GM12878 (cell line): ENCODE data around the gene VARS1. TPM values are rescaled to one million over a fixed set of nuclear protein-coding genes. Genes with fewer than 3 reads are reported as not detected.

Experiments
- CBFB ChIP-seq: IDR thresholded peaks from 2 replicates; pipeline ENCODE4 v1.6.1; 2016; ENCODE audit warnings: antibody characterized with exemption, low read depth
- CHD1 ChIP-seq: IDR thresholded peaks from 2 replicates; pipeline ENCODE4 v1.6.1; 2012; ENCODE audit warnings: low read depth, low read length, improper control_type of control experiment
- HDAC2 ChIP-seq: fragments of 200-600 bp; sonication (generic); IDR thresholded peaks from 2 replicates; pipeline ENCODE4 v1.6.1; 2017
- HDGF ChIP-seq: fragments of 450-650 bp; IDR thresholded peaks from 2 replicates; pipeline ENCODE4 v1.6.1; 2016; ENCODE audit warnings: antibody characterized with exemption
- KLF5 ChIP-seq: fragments of 450-650 bp; IDR thresholded peaks from 2 replicates; pipeline ENCODE4 v1.6.1; 2014; ENCODE audit warnings: mild to moderate bottlenecking; ENCODE audit not compliant: partially characterized antibody
- NR2C2 ChIP-seq: IDR thresholded peaks from 2 replicates; pipeline ENCODE4 v1.6.1; 2011; ENCODE audit warnings: borderline replicate concordance, low read depth; ENCODE audit not compliant: control insufficient read depth, insufficient read length
- PAX5 ChIP-seq: IDR thresholded peaks from 2 replicates; pipeline ENCODE4 v1.6.1; 2011; ENCODE audit warnings: low read depth, low read length, borderline replicate concordance
- RAD21 ChIP-seq: IDR thresholded peaks from 2 replicates; pipeline ENCODE4 v1.6.1; 2011; ENCODE audit warnings: mild to moderate bottlenecking, low read depth, low read length, moderate library complexity; ENCODE audit not compliant: insufficient read depth
- SREBF1 ChIP-seq: IDR thresholded peaks from 2 replicates; pipeline ENCODE4 v1.6.1; 2012; ENCODE audit warnings: mild to moderate bottlenecking, low read length
- SUPT20H ChIP-seq: IDR thresholded peaks from 2 replicates; pipeline ENCODE4 v1.6.1; 2011; ENCODE audit warnings: low read depth, mild to moderate bottlenecking, low read length, moderate library complexity, borderline replicate concordance; ENCODE audit not compliant: control insufficient read depth
- ZNF274 ChIP-seq: IDR thresholded peaks from one replicate; pipeline ENCODE4 v1.8.0; 2011; ENCODE audit not compliant: insufficient read length, insufficient read depth
- polyA plus RNA-seq, 11 experiments: library from polyadenylated mRNA; depleted of rRNA in 4 of 11; unstranded in 6 of 11; stranded (reverse) in 5 of 11; fragments of >200 nt; fragmentation: Nextera tagmentation in 4 of 11; fragmentation: Illumina TruSeq in 1 of 11; extraction: Ambion mirVana in 4 of 11; extraction: Trizol in 1 of 11; gene quantifications; 1 replicate in 1 of 11; 2 replicates in 10 of 11; pipeline versions ENCODE4 v1.2.1 to v1.2.3, GENCODE V29; 2011 to 2016; ENCODE audit warnings: inconsistent platforms in 2 of 11, missing spikeins in 2 of 11, low read depth in 1 of 11
- total RNA-seq, 4 experiments: library from RNA; depleted of rRNA in 3 of 4; stranded (reverse); fragments of >200 nt in 3 of 4; fragmentation: Illumina TruSeq in 1 of 4; extraction: Trizol in 1 of 4; gene quantifications; 2 replicates each; pipeline versions ENCODE4 v1.2.1 to v1.2.3, GENCODE V29; 2013 to 2021
- TF ChIP-seq, protein P1 (sequence below): fragments of 450-650 bp; IDR thresholded peaks from 2 replicates; pipeline ENCODE4 v1.6.1; 2017; ENCODE audit warnings: mild to moderate bottlenecking
- TF ChIP-seq, protein P2 (sequence below): IDR thresholded peaks from 2 replicates; pipeline ENCODE4 v1.6.1; 2011; ENCODE audit warnings: borderline replicate concordance, low read depth, mild to moderate bottlenecking, moderate library complexity, mixed read lengths, low read length; ENCODE audit not compliant: insufficient read depth; ENCODE audit errors: extremely low read length
- TF ChIP-seq, protein P3 (sequence below): fragments of 150-350 bp; IDR thresholded peaks from 2 replicates; pipeline ENCODE4 v1.6.1; 2016; ENCODE audit warnings: low read depth, low read length
- TF ChIP-seq, protein P4 (sequence below): fragments of 450-650 bp; IDR thresholded peaks from 2 replicates; pipeline ENCODE4 v1.6.1; 2017; ENCODE audit warnings: mild to moderate bottlenecking, moderate library complexity

Gene VARS1
- total and polyA plus RNA-seq, 10 of the 15 experiments (the other 5 are each of a cell fraction or from before 2014, with no cell fraction given), result 1.2 to 243 (median 80.7) TPM

DNA sequence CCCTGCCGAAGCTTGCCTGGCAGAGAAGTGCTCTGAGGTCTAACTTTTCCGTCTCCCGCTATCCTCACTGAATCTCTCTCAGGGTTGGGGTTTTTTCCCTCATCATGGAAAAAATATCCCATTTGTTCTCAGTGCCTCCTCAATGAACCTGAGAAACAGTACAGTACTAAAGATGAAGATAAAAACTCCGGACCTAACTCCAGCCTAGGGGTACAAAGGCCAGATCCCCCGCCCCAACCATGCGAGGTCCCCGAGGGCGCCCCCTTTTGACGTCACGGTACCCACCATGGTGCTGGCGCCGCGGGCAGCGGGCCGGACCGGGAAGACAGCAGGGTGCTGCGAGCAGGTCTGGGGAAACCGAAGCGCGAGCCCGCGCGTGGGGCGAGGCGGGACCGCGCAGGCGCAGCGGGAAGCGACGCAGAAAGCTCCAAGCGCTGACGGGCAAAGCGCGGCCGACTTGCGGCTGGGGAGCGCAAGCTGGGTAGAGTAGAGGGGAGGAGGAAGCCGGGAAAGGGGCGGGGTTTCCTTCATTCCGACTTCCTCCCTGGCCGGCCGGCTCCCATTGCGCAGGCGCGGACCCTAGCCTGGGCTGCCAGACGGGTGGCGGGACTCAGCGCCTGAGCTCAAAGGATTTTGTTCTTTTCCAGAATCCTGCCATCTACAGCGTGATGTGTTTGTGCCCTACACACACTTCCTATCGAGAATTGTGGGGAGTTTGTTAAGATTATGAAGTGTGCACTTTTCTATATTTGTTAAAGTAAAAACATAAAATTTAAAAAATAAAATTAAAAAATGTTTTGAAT is 11.1 kb upstream of the VARS1 start, which contains the start of gene LSM2 (continued):
- TF ChIP-seq, protein P1, sequence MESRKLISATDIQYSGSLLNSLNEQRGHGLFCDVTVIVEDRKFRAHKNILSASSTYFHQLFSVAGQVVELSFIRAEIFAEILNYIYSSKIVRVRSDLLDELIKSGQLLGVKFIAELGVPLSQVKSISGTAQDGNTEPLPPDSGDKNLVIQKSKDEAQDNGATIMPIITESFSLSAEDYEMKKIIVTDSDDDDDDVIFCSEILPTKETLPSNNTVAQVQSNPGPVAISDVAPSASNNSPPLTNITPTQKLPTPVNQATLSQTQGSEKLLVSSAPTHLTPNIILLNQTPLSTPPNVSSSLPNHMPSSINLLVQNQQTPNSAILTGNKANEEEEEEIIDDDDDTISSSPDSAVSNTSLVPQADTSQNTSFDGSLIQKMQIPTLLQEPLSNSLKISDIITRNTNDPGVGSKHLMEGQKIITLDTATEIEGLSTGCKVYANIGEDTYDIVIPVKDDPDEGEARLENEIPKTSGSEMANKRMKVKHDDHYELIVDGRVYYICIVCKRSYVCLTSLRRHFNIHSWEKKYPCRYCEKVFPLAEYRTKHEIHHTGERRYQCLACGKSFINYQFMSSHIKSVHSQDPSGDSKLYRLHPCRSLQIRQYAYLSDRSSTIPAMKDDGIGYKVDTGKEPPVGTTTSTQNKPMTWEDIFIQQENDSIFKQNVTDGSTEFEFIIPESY, result no peak
- TF ChIP-seq PAX5, result 0 out of 2 replicates have a peak, but pooled peaks have one; percentile 53
- TF ChIP-seq, protein P2, sequence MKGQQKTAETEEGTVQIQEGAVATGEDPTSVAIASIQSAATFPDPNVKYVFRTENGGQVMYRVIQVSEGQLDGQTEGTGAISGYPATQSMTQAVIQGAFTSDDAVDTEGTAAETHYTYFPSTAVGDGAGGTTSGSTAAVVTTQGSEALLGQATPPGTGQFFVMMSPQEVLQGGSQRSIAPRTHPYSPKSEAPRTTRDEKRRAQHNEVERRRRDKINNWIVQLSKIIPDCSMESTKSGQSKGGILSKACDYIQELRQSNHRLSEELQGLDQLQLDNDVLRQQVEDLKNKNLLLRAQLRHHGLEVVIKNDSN, result no peak
- no peak for TF ChIP-seq SREBF1
- TF ChIP-seq CHD1, result no peak
- TF ChIP-seq, protein P3, sequence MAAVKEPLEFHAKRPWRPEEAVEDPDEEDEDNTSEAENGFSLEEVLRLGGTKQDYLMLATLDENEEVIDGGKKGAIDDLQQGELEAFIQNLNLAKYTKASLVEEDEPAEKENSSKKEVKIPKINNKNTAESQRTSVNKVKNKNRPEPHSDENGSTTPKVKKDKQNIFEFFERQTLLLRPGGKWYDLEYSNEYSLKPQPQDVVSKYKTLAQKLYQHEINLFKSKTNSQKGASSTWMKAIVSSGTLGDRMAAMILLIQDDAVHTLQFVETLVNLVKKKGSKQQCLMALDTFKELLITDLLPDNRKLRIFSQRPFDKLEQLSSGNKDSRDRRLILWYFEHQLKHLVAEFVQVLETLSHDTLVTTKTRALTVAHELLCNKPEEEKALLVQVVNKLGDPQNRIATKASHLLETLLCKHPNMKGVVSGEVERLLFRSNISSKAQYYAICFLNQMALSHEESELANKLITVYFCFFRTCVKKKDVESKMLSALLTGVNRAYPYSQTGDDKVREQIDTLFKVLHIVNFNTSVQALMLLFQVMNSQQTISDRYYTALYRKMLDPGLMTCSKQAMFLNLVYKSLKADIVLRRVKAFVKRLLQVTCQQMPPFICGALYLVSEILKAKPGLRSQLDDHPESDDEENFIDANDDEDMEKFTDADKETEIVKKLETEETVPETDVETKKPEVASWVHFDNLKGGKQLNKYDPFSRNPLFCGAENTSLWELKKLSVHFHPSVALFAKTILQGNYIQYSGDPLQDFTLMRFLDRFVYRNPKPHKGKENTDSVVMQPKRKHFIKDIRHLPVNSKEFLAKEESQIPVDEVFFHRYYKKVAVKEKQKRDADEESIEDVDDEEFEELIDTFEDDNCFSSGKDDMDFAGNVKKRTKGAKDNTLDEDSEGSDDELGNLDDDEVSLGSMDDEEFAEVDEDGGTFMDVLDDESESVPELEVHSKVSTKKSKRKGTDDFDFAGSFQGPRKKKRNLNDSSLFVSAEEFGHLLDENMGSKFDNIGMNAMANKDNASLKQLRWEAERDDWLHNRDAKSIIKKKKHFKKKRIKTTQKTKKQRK, result no peak
- TF ChIP-seq SUPT20H, result no peak
- TF ChIP-seq NR2C2, result no peak
- no peak for TF ChIP-seq HDAC2
- TF ChIP-seq ZNF274, result no peak
- TF ChIP-seq, protein P4, sequence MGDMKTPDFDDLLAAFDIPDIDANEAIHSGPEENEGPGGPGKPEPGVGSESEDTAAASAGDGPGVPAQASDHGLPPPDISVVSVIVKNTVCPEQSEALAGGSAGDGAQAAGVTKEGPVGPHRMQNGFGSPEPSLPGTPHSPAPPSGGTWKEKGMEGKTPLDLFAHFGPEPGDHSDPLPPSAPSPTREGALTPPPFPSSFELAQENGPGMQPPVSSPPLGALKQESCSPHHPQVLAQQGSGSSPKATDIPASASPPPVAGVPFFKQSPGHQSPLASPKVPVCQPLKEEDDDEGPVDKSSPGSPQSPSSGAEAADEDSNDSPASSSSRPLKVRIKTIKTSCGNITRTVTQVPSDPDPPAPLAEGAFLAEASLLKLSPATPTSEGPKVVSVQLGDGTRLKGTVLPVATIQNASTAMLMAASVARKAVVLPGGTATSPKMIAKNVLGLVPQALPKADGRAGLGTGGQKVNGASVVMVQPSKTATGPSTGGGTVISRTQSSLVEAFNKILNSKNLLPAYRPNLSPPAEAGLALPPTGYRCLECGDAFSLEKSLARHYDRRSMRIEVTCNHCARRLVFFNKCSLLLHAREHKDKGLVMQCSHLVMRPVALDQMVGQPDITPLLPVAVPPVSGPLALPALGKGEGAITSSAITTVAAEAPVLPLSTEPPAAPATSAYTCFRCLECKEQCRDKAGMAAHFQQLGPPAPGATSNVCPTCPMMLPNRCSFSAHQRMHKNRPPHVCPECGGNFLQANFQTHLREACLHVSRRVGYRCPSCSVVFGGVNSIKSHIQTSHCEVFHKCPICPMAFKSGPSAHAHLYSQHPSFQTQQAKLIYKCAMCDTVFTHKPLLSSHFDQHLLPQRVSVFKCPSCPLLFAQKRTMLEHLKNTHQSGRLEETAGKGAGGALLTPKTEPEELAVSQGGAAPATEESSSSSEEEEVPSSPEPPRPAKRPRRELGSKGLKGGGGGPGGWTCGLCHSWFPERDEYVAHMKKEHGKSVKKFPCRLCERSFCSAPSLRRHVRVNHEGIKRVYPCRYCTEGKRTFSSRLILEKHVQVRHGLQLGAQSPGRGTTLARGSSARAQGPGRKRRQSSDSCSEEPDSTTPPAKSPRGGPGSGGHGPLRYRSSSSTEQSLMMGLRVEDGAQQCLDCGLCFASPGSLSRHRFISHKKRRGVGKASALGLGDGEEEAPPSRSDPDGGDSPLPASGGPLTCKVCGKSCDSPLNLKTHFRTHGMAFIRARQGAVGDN, result peak; percentile 69; the same call in 1 of the 2 replicates
- 0 out of 2 replicates have a peak, but pooled peaks have one; percentile 42 for TF ChIP-seq CBFB
- TF ChIP-seq HDGF, result peak; percentile 89
- peak; percentile 40 for TF ChIP-seq KLF5
- TF ChIP-seq RAD21, result no peak
